ENCODE results near the gene PCDHA1.

DNA sequence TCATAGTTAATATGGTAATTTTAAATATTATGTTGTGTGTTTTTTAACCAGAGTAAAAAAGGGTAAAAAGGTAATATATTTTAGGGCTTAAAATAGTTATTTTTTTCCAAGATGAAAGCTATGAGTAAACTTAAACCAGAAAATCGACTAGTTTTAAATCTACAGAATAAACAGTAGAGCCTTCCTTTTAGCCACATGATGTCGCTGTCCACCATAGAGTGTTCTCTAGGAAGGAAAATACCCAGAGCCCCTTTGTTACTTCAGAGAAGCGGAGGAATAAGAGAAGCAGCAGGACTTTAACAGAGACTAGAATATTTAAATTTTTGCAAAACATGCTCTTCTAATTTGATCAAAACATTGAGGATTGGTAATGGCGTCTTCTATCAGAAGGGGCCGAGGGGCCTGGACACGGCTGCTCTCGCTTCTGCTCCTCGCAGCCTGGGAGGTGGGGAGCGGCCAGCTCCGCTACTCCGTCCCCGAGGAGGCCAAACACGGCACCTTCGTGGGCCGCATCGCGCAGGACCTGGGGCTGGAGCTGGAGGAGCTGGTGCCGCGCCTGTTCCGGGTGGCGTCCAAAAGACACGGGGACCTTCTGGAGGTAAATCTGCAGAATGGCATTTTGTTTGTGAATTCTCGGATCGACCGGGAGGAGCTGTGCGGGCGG, 8.8 kb downstream of the PCDHA1 start, which contains the start of gene PCDHA2:
- TF ChIP-seq POLR2A (IDR thresholded peaks at IDR 0.05): no peak
- TF ChIP-seq, protein P1, sequence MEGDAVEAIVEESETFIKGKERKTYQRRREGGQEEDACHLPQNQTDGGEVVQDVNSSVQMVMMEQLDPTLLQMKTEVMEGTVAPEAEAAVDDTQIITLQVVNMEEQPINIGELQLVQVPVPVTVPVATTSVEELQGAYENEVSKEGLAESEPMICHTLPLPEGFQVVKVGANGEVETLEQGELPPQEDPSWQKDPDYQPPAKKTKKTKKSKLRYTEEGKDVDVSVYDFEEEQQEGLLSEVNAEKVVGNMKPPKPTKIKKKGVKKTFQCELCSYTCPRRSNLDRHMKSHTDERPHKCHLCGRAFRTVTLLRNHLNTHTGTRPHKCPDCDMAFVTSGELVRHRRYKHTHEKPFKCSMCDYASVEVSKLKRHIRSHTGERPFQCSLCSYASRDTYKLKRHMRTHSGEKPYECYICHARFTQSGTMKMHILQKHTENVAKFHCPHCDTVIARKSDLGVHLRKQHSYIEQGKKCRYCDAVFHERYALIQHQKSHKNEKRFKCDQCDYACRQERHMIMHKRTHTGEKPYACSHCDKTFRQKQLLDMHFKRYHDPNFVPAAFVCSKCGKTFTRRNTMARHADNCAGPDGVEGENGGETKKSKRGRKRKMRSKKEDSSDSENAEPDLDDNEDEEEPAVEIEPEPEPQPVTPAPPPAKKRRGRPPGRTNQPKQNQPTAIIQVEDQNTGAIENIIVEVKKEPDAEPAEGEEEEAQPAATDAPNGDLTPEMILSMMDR (IDR thresholded peaks at IDR 0.05): no peak
- TF ChIP-seq EP300 (IDR thresholded peaks at IDR 0.05): no peak
